Measurements from ENCODE around the gene CHORDC1.

The CHORDC1 gene

DNA sequence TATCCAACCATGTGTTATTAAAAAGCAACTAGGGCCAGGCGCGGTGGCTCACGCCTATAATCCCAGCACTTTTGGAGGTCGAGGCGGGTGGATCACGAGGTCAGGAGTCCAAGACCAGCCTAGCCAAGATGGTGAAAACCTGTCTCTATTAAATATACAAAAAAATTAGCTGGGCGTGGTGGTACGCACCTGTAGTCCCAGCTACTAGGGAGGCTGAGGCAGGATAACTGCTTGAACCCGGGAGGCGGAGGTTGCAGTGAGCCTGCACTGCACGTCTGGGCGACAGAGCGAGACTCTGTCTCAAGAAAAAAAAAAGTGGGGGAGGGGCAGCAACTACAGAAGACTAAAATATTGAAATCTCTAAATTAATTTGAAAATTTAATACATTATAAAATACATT lies 18.4 kb downstream of the CHORDC1 start:
- H3K4me3 ChIP-seq (ENCODE audit: low read depth, low read length) = no peak overlapping the region
- TF ChIP-seq, protein P1, sequence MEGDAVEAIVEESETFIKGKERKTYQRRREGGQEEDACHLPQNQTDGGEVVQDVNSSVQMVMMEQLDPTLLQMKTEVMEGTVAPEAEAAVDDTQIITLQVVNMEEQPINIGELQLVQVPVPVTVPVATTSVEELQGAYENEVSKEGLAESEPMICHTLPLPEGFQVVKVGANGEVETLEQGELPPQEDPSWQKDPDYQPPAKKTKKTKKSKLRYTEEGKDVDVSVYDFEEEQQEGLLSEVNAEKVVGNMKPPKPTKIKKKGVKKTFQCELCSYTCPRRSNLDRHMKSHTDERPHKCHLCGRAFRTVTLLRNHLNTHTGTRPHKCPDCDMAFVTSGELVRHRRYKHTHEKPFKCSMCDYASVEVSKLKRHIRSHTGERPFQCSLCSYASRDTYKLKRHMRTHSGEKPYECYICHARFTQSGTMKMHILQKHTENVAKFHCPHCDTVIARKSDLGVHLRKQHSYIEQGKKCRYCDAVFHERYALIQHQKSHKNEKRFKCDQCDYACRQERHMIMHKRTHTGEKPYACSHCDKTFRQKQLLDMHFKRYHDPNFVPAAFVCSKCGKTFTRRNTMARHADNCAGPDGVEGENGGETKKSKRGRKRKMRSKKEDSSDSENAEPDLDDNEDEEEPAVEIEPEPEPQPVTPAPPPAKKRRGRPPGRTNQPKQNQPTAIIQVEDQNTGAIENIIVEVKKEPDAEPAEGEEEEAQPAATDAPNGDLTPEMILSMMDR (IDR thresholded peaks at IDR 0.05; ENCODE audit: low read depth, low read length, missing control alignments) = no peak
- no peak for DNase-seq (ENCODE audit: low read depth)

DNA sequence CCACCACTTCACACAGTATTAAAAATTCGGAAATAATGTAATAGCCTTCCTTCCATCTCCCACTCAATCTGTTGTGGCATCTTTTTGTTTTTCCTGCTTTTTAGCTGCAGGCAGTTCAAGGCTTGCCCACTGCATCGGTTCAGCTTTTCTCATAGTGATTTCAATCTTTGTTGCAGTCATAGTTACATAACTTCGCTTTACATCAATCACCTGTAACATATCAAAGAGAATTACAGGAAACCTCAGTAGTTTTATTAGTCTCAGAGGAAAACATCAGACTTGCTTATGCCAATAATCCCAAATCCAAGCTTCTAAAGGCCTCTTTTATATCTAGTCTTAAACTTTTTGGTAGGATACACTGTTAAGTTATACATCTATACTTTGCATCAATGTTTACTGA lies 20.5 kb downstream of the CHORDC1 start:
- H3K4me3 ChIP-seq (ENCODE audit: low read depth, low read length) = no peak overlapping the region
- no peak for DNase-seq (ENCODE audit: low read depth)
- TF ChIP-seq, protein P1 (IDR thresholded peaks at IDR 0.05; ENCODE audit: low read depth, low read length, missing control alignments) = no peak

DNA sequence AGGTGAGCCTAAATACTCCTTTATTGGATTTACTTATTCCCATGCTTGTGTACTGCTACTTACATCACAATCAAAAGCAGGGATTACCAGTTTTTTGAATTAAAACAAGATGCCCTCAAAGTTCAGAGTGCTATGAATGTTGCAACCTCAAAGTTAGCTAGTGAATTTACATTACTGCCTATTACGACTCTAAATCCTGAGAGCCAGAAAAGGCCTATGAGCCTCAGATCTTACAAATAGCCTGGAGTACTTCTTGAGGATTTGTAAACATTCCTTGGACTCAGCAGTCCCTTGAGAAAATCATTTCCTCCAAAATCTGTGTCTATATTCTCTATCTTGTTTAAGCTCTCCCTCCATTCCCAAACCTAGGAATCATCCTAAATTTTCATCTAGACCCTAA lies 25.5 kb downstream of the CHORDC1 start:
- TF ChIP-seq, protein P1 (IDR thresholded peaks at IDR 0.05; ENCODE audit: low read depth, low read length, missing control alignments) = no peak
- no peak for DNase-seq (ENCODE audit: low read depth)
- H3K4me3 ChIP-seq (ENCODE audit: low read depth, low read length) = no peak overlapping the region

DNA sequence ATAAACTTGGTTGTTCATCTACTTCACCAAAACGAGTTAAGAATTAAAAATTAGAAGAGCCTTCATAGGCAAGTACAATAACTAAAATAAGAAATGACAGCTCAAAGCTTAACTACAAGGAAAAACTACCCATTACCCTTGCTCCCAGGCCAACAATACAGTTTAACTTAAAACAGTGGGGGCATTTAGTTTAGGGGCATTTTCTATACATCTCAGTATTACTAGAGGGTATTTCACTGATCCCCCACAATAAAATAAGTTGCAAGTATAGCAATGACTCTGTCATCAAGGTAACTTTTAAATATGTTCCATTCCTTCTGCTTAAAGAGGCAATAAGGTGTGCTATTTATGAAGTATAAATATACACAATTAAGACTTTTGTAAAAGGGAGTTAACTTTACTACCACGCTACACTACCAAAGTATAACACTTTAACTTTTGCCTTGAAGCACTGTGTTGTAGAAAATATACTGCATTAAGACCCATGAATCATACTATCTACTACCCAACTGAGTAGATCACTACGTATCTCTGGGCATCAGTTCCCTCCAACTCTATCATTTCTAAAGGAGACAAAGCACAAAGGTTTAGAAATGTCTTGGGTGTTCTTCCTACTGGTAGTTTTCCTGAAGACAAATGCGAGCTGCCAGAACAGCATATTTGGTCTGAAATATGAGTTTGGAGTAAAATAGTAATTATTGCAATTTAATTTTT lies 29.8 kb downstream of the CHORDC1 start:
- DNase-seq (ENCODE audit: low read depth) = no peak
- H3K4me3 ChIP-seq (ENCODE audit: low read depth, low read length) = no peak overlapping the region
- TF ChIP-seq, protein P1 (IDR thresholded peaks at IDR 0.05; ENCODE audit: low read depth, low read length, missing control alignments) = no peak

DNA sequence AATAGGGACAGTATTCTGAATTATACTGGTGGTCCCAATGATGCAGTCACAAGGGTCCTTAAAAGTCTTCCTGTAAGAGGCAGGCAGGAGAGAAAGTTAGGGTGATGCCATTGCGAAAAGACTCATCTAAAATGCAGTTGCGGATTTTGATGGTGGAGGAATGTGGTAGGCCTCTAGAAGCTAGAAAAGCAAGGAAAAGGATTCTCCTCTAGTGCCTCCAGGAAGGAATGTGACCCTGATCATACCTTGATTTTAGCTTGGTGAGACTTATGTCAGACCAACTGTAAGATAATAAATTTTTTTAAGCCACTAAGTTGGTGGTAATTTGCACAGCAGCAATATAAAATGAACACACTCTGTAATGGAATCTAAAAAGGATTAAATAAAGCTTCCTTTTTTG lies 33.8 kb downstream of the CHORDC1 start:
- no peak overlapping the region for H3K4me3 ChIP-seq (ENCODE audit: low read depth, low read length)
- TF ChIP-seq, protein P1 (IDR thresholded peaks at IDR 0.05; ENCODE audit: low read depth, low read length, missing control alignments) = no peak
- DNase-seq (ENCODE audit: low read depth) = no peak

DNA sequence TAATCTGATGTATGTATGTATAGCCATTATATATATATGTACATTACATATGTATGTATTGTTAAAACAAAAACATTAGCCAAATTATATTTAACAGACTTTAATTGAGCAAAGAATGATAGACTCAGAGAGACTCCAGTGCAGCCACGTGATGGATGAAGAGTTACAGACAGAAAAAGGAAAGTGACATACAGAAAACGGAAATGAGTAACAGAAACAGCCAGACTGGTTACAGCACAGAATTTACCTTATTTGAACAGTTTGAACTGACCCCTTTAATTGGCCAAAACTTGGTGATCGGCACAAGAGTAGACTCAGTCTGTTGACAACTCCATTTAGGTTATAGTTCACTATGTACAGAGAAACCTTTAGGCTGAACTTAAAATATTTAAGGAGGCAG lies 35.0 kb downstream of the CHORDC1 start:
- TF ChIP-seq, protein P1 (IDR thresholded peaks at IDR 0.05; ENCODE audit: low read depth, low read length, missing control alignments) = no peak
- no peak for DNase-seq (ENCODE audit: low read depth)
- H3K4me3 ChIP-seq (ENCODE audit: low read depth, low read length) = no peak overlapping the region

DNA sequence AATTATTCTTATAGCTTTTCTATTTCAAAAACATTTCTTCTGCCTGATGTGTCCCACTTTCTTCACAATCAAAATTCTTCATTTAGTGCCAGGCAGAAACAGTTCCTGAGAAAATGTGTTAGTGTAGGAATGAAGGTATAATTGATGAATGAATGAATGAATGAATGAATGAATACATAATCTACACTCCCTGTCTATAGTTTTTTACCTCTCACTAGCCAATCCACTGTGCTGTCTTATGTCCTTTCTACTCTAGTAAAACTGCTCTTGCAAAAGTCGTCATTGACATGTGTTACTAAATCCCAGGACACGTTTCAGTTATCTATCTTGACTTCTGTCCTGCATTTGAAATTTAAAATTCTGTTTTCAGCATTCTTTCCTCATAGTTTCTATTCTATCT lies 42.9 kb downstream of the CHORDC1 start:
- H3K4me3 ChIP-seq (ENCODE audit: low read depth, low read length) = no peak overlapping the region
- TF ChIP-seq, protein P1 (IDR thresholded peaks at IDR 0.05; ENCODE audit: low read depth, low read length, missing control alignments) = no peak
- no peak for DNase-seq (ENCODE audit: low read depth)
